Thyroid gland (tissue), 4 donors: ENCODE data around the gene SCP2. TPM values are rescaled to one million over a fixed set of nuclear protein-coding genes. Genes with fewer than 3 reads are reported as not detected.

Experiments
- DNase-seq, 2 donors: peaks; one replicate each; pipeline ENCODE4 v3.0.0-alpha.2; 2019
- H3K27ac ChIP-seq, 3 donors: fragments of 200-600 bp; sonication (generic); 1 replicate in 2 of 3; 2 replicates in 1 of 3; pipeline ENCODE4 v1.5.1; 2016 to 2019; ENCODE audit warnings: mild to moderate bottlenecking in 1 of 3, moderate library complexity in 1 of 3
- H3K27me3 ChIP-seq: fragments of 200-600 bp; sonication (generic); one replicate; pipeline ENCODE4 v1.5.1; 2019
- H3K36me3 ChIP-seq, 2 donors: fragments of 200-600 bp; sonication (generic); one replicate each; pipeline ENCODE4 v1.5.1; 2016 to 2019
- H3K4me1 ChIP-seq, 2 donors: fragments of 200-600 bp; sonication (generic); one replicate each; pipeline ENCODE4 v1.5.1; 2017 to 2019
- H3K4me3 ChIP-seq, 3 donors: fragments of 200-600 bp; sonication (generic); replicated peaks in 1 of 3; 1 replicate in 2 of 3; 2 replicates in 1 of 3; pipeline ENCODE4 v1.5.1; 2016; ENCODE audit warnings: mild to moderate bottlenecking in 1 of 3
- H3K9me3 ChIP-seq: fragments of 200-600 bp; sonication (generic); one replicate; pipeline ENCODE4 v1.5.1; 2017
- CTCF ChIP-seq, 6 experiments: fragments of 200-600 bp in 3 of 6; fragments of 450-650 bp in 3 of 6; sonication (generic) in 3 of 6; IDR thresholded peaks; one replicate each; pipeline ENCODE4 v1.5.1; 2016 to 2019; ENCODE audit warnings: antibody characterized with exemption in 6 of 6, mild to moderate bottlenecking in 2 of 6, inconsistent platforms in 1 of 6, moderate library complexity in 1 of 6
- POLR2A ChIP-seq, 2 donors: fragments of 450-650 bp; IDR thresholded peaks; one replicate each; pipeline ENCODE4 v1.6.1; 2017; ENCODE audit warnings: antibody characterized with exemption in 2 of 2, mild to moderate bottlenecking in 2 of 2, moderate library complexity in 1 of 2
- WGBS, 2 donors: methylation state at CpG; one replicate each; pipeline ENCODE4 v1.1.5; 2017; 5-methylcytosine and 5-hydroxymethylcytosine counted together
- intact Hi-C: fragments of 100-400 bp; cut with DNase I; formaldehyde crosslinking; loops from one replicate; pipeline ENCODE4 v1.15.1; 2023
- total RNA-seq, 4 donors: library from RNA; depleted of rRNA; stranded (reverse); fragments of >200 nt; gene quantifications; one replicate each; pipeline ENCODE4 v1.2.3, GENCODE V29; 2016

SCP2 gene
- total RNA-seq, 4 donors from 2014 or later = 114 to 181 (median 164) TPM

DNA sequence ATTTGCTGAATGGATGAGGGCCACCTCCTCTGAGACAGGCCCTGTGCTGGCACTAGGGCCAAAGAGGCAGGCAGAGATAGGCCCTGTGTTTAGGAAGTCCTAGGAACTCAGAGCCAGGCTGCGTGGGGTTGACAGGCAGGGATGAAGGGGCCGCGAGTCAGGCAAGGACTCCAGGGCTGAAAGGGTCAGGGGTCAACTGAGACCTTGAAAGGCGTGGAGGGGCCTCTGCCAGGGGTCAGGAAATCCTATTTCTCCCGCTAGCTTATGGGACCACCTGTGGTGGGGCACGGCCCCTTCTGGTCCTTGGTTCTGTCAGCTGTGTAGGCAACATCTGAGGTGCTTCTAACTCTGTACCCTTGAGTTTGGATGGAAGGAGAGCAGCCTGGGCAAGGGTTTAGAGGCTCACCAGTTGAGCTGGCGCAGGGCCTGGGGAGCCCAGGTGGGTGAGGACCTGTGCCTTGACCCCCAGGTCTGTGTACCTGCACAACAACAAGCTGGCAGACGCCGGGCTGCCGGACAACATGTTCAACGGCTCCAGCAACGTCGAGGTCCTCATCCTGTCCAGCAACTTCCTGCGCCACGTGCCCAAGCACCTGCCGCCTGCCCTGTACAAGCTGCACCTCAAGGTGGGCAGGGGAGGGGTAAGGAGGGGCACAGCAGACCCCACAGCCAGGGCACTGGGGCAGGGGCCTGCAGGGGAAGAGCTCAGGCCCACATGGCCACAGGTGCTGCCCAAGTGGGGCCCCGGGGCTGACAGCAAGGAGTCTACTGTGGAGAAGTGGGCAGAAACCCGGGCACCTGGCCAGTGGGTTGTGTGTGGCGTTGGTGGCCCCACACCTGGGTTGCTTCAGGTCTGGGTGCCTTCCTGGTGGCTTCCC lies 149.9 kb downstream of the SCP2 start:
- Histone ChIP-seq H3K4me1 (no peaks in the 10 kb centered on the region), H3K4me3 (no peak overlapping the region), H3K36me3 (no peaks in the 10 kb centered on the region), H3K27me3 (no peaks in the 10 kb centered on the region), H3K27ac (no peak overlapping the region), H3K9me3 (no peaks in the 10 kb centered on the region)
- intact Hi-C loops = no loop called here
- no peak for DNase-seq
- 85 to 86% methylated on average over 5 to 9 of the region's 19 CpGs for WGBS, 2 donors
- TF ChIP-seq POLR2A (IDR thresholded peaks at IDR 0.05) (no peak), CTCF (IDR thresholded peaks at IDR 0.05) (no peak)

DNA sequence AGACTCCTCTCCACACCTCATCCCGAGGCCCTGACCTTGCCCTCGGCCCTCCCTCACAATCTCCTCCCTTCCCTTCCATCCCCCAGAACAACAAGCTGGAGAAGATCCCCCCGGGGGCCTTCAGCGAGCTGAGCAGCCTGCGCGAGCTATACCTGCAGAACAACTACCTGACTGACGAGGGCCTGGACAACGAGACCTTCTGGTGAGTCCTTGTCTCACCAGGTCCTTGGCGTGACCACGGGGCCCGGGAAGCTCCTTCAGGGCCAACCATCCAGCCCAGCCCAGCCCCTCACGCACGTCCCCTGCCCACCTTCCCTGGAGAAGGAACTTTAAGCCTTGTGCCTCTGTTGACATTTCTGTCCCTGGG lies 150.5 kb downstream of the SCP2 start:
- 87% methylated on average over 12 to 13 of the region's 13 CpGs for WGBS, 2 donors
- no peaks in the 10 kb centered on the region for H3K4me1 ChIP-seq
- H3K4me3 ChIP-seq = no peak overlapping the region
- no peak overlapping the region for H3K27ac ChIP-seq
- DNase-seq = no peak
- no peak for TF ChIP-seq POLR2A (IDR thresholded peaks at IDR 0.05)
- no peak for TF ChIP-seq CTCF (IDR thresholded peaks at IDR 0.05)
- H3K36me3 ChIP-seq = no peaks in the 10 kb centered on the region
- no peaks in the 10 kb centered on the region for H3K27me3 ChIP-seq
- no peaks in the 10 kb centered on the region for H3K9me3 ChIP-seq
- intact Hi-C loops = no loop called here

GRCh38 chr1:53078333-53079101 lies 151.4 kb downstream of the SCP2 start:
- Histone ChIP-seq H3K27me3 (no peaks in the 10 kb centered on the region), H3K9me3 (no peaks in the 10 kb centered on the region), H3K27ac (no peak overlapping the region), H3K4me1 (no peaks in the 10 kb centered on the region), H3K4me3 (no peak overlapping the region), H3K36me3 (no peaks in the 10 kb centered on the region)
- 94 to 95% methylated on average over 22 to 34 of the region's 46 CpGs for WGBS, 2 donors
- DNase-seq = no peak
- intact Hi-C loops = no loop called here
- no peak for TF ChIP-seq CTCF (IDR thresholded peaks at IDR 0.05)
- TF ChIP-seq POLR2A (IDR thresholded peaks at IDR 0.05) = no peak

- no peaks in the 10 kb centered on the region for H3K36me3 ChIP-seq
- no peaks in the 10 kb centered on the region for H3K27me3 ChIP-seq
- no peak overlapping the region for H3K4me3 ChIP-seq
- H3K9me3 ChIP-seq = no peaks in the 10 kb centered on the region
- WGBS, 2 donors = 80 to 82% methylated on average over 4 of the region's 4 CpGs
- DNase-seq = no peak
- no peak overlapping the region for H3K27ac ChIP-seq
- intact Hi-C loops = no loop called here
- no peaks in the 10 kb centered on the region for H3K4me1 ChIP-seq
- no peak for TF ChIP-seq POLR2A (IDR thresholded peaks at IDR 0.05)
- no peak for TF ChIP-seq CTCF (IDR thresholded peaks at IDR 0.05)
These were observed 152.2 kb downstream of the SCP2 start for GRCh38 chr1:53079251-53079650.

DNA sequence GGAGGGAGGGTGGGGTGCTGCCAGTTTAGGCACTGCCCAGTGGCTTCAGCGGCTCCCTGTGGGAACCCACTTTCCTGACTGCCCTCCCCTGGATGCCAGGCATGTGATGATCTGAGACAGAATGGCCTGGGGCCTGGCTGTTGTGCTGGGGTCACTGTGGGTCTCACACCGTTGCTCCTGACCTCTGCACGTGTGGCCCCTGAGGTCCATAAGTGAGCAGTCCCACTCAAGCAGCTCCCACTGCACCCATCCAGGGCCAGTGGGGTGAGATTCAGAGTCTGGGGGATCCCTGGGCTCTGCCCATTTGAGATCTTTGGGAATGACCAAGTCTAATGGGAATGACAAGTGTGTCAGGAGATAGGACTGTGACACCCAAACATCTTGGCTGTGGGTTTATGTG lies 153.0 kb downstream of the SCP2 start:
- 55 to 68% methylated on average over 3 of the region's 3 CpGs for WGBS, 2 donors
- Histone ChIP-seq H3K27ac (no peak overlapping the region), H3K9me3 (no peaks in the 10 kb centered on the region), H3K4me1 (no peaks in the 10 kb centered on the region), H3K27me3 (no peaks in the 10 kb centered on the region), H3K36me3 (no peaks in the 10 kb centered on the region), H3K4me3 (no peak overlapping the region)
- no peak for TF ChIP-seq POLR2A (IDR thresholded peaks at IDR 0.05)
- no peak for TF ChIP-seq CTCF (IDR thresholded peaks at IDR 0.05)
- intact Hi-C loops = no loop called here
- DNase-seq = no peak
